WTC11 (cell line): ENCODE measurements around the gene RPS10. TPM values are rescaled to one million over a fixed set of nuclear protein-coding genes. Genes with fewer than 3 reads are reported as not detected.

ENCODE experiments used
- ATAC-seq: fragments of 200-7000 bp; cut with Tn5 transposase; 2 replicates; pipeline ENCODE4 v1.10.0; 2021; ENCODE audit warnings: mild to moderate bottlenecking, moderate library complexity
- CTCF ChIA-PET: fragments of 300-600 bp; sonication (Branson Sonifier 250); formaldehyde crosslinking; loops from one replicate; lab custom pipeline; 2021; ENCODE audit warnings: antibody characterized with exemption; lab: Charles Lee
- POLR2A ChIA-PET: fragments of 350-600 bp; sonication (Branson Sonifier 250); formaldehyde crosslinking; loops from one replicate; lab custom pipeline; 2021; ENCODE audit warnings: antibody characterized with exemption; lab: Charles Lee
- DNase-seq: peaks from one replicate; pipeline ENCODE4 v3.0.0; 2021; ENCODE audit warnings: low spot score
- H3K27ac Mint-ChIP-seq: 2 replicates; pipeline ENCODE4 v1.8.0; 2021; ENCODE audit warnings: mixed read lengths
- H3K27me3 Mint-ChIP-seq: 2 replicates; pipeline ENCODE4 v1.8.0; 2021; ENCODE audit warnings: low read depth, mild to moderate bottlenecking, moderate library complexity, mixed read lengths
- H3K36me3 Mint-ChIP-seq: 2 replicates; pipeline ENCODE4 v1.8.0; 2021; ENCODE audit warnings: mixed read lengths
- H3K4me1 Mint-ChIP-seq: 2 replicates; pipeline ENCODE4 v1.8.0; 2022; ENCODE audit warnings: mixed read lengths
- H3K4me3 Mint-ChIP-seq: 2 replicates; pipeline ENCODE4 v1.8.0; 2021; ENCODE audit warnings: mild to moderate bottlenecking, moderate library complexity, mixed read lengths
- H3K9me3 Mint-ChIP-seq: 2 replicates; pipeline ENCODE4 v1.8.0; 2021; ENCODE audit warnings: mixed read lengths
- ARID4B ChIP-seq: sonication (generic); formaldehyde crosslinking; IDR thresholded peaks from 2 replicates; pipeline ENCODE4 v1.8.0; 2023; ENCODE audit warnings: missing genetic modification reagents, mild to moderate bottlenecking, borderline replicate concordance
- ATF2 ChIP-seq: sonication (generic); formaldehyde crosslinking; IDR thresholded peaks from 2 replicates; pipeline ENCODE4 v1.8.1; 2022; ENCODE audit warnings: low read depth, missing genetic modification reagents, borderline replicate concordance
- E2F1 ChIP-seq: sonication (generic); formaldehyde crosslinking; IDR thresholded peaks from 2 replicates; pipeline ENCODE4 v1.8.0; 2022; ENCODE audit warnings: mild to moderate bottlenecking, missing genetic modification reagents
- ETV6 ChIP-seq: sonication (generic); formaldehyde crosslinking; IDR thresholded peaks from 2 replicates; pipeline ENCODE4 v1.8.1; 2022; ENCODE audit warnings: mild to moderate bottlenecking, missing genetic modification reagents
- FOXP1 ChIP-seq: sonication (generic); formaldehyde crosslinking; IDR thresholded peaks from 2 replicates; pipeline ENCODE4 v1.8.0; 2022; ENCODE audit warnings: missing genetic modification reagents, mild to moderate bottlenecking, moderate library complexity, borderline replicate concordance
- NFATC4 ChIP-seq: fragments of 250-450 bp; sonication (Bioruptor Pico); IDR thresholded peaks from 2 replicates; pipeline ENCODE4 v1.9.0; 2021; ENCODE audit warnings: mild to moderate bottlenecking
- NFYB ChIP-seq: sonication (generic); formaldehyde crosslinking; conservative IDR thresholded peaks from 2 replicates; pipeline ENCODE4 v1.8.0; 2022; ENCODE audit warnings: low read depth, missing genetic modification reagents
- NR1H2 ChIP-seq: sonication (generic); formaldehyde crosslinking; IDR thresholded peaks from 2 replicates; pipeline ENCODE4 v1.9.0; 2021; ENCODE audit warnings: mild to moderate bottlenecking, moderate library complexity, missing genetic modification reagents
- NR3C1 ChIP-seq: sonication (generic); formaldehyde crosslinking; conservative IDR thresholded peaks from 2 replicates; pipeline ENCODE4 v1.8.1; 2023; ENCODE audit warnings: low read depth, mild to moderate bottlenecking, missing genetic modification reagents
- RELA ChIP-seq: sonication (generic); formaldehyde crosslinking; IDR thresholded peaks from 2 replicates; pipeline ENCODE4 v1.8.1; 2022; ENCODE audit warnings: missing genetic modification reagents, mild to moderate bottlenecking, borderline replicate concordance
- RORB ChIP-seq: fragments of 250-450 bp; sonication (Bioruptor Pico); IDR thresholded peaks from 2 replicates; pipeline ENCODE4 v1.9.0; 2021; ENCODE audit warnings: mild to moderate bottlenecking
- TEAD4 ChIP-seq: sonication (generic); formaldehyde crosslinking; IDR thresholded peaks from 2 replicates; pipeline ENCODE4 v1.8.0; 2022; ENCODE audit warnings: mild to moderate bottlenecking, missing genetic modification reagents
- ZNF232 ChIP-seq: sonication (generic); formaldehyde crosslinking; IDR thresholded peaks from 2 replicates; pipeline ENCODE4 v1.8.0; 2022; ENCODE audit warnings: mild to moderate bottlenecking, missing genetic modification reagents
- ZNF396 ChIP-seq: fragments of 250-450 bp; sonication (Bioruptor Pico); IDR thresholded peaks from 2 replicates; pipeline ENCODE4 v1.8.0; 2021; ENCODE audit warnings: mild to moderate bottlenecking, moderate library complexity, borderline replicate concordance
- ZNF671 ChIP-seq: fragments of 250-450 bp; sonication (Bioruptor Pico); IDR thresholded peaks from 2 replicates; pipeline ENCODE4 v1.8.0; 2021; ENCODE audit warnings: mild to moderate bottlenecking
- total RNA-seq: library from RNA; stranded (reverse); gene quantifications from 3 replicates; pipeline ENCODE4 v1.2.3, GENCODE V29; 2021
- TF ChIP-seq, protein P1 (sequence below): fragments of 250-450 bp; sonication (Bioruptor Pico); IDR thresholded peaks from 2 replicates; pipeline ENCODE4 v1.9.0; 2021; ENCODE audit warnings: mild to moderate bottlenecking
- TF ChIP-seq, protein P2 (sequence below): sonication (generic); formaldehyde crosslinking; conservative IDR thresholded peaks from 2 replicates; pipeline ENCODE4 v1.8.1; 2022; ENCODE audit warnings: mild to moderate bottlenecking, missing genetic modification reagents
- TF ChIP-seq, protein P3 (sequence below): sonication (generic); formaldehyde crosslinking; IDR thresholded peaks from 2 replicates; pipeline ENCODE4 v1.8.0; 2023; ENCODE audit warnings: mild to moderate bottlenecking, missing genetic modification reagents
- TF ChIP-seq, protein P4 (sequence below): sonication (generic); formaldehyde crosslinking; IDR thresholded peaks from 2 replicates; pipeline ENCODE4 v1.8.1; 2022; ENCODE audit warnings: mild to moderate bottlenecking, missing genetic modification reagents, moderate library complexity, borderline replicate concordance

The RPS10 gene
- total RNA-seq, 1 experiment from 2014 or later, result 2,184 TPM

GRCh38 chr6:34475238-34475682 lies 49.4 kb upstream of the RPS10 start:
- no peak overlapping the region for H3K27ac Mint-ChIP-seq
- ChIA-PET POLR2A (interaction anchor here (0.5 to 1.1 kb wide), 2 partner anchors 10 to 168 kb away, joined by 3 to 5 read pairs; partner anchors contain the start of gene PACSIN1), CTCF (interaction anchor here (0.6 to 2.8 kb wide), 6 partner anchors 9 to 271 kb away, joined by 3 to 17 read pairs (median 6); partner anchors contain the start of gene PACSIN1)
- peaks cover 4% of the 10 kb centered on the region; the same call in 1 of the 2 replicates for H3K4me1 Mint-ChIP-seq
- H3K27me3 Mint-ChIP-seq, result no peaks in the 10 kb centered on the region; the same call in 1 of the 2 replicates
- peak; percentile 41 for ATAC-seq
- no peak for DNase-seq
- no peak overlapping the region for H3K4me3 Mint-ChIP-seq
- H3K9me3 Mint-ChIP-seq, result peaks cover 14% of the 10 kb centered on the region
- H3K36me3 Mint-ChIP-seq, result peaks cover 11% of the 10 kb centered on the region
- TF ChIP-seq RELA (CRISPR knock-in tag), result no peak
- TF ChIP-seq, protein P1, sequence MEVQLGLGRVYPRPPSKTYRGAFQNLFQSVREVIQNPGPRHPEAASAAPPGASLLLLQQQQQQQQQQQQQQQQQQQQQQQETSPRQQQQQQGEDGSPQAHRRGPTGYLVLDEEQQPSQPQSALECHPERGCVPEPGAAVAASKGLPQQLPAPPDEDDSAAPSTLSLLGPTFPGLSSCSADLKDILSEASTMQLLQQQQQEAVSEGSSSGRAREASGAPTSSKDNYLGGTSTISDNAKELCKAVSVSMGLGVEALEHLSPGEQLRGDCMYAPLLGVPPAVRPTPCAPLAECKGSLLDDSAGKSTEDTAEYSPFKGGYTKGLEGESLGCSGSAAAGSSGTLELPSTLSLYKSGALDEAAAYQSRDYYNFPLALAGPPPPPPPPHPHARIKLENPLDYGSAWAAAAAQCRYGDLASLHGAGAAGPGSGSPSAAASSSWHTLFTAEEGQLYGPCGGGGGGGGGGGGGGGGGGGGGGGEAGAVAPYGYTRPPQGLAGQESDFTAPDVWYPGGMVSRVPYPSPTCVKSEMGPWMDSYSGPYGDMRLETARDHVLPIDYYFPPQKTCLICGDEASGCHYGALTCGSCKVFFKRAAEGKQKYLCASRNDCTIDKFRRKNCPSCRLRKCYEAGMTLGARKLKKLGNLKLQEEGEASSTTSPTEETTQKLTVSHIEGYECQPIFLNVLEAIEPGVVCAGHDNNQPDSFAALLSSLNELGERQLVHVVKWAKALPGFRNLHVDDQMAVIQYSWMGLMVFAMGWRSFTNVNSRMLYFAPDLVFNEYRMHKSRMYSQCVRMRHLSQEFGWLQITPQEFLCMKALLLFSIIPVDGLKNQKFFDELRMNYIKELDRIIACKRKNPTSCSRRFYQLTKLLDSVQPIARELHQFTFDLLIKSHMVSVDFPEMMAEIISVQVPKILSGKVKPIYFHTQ (CRISPR knock-in tag), result no peak
- no peak for TF ChIP-seq RORB (CRISPR knock-in tag)
- TF ChIP-seq, protein P2, sequence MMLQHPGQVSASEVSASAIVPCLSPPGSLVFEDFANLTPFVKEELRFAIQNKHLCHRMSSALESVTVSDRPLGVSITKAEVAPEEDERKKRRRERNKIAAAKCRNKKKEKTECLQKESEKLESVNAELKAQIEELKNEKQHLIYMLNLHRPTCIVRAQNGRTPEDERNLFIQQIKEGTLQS (CRISPR knock-in tag), result no peak
- TF ChIP-seq ZNF232 (CRISPR knock-in tag), result no peak
- TF ChIP-seq NFATC4 (CRISPR knock-in tag), result no peak
- no peak for TF ChIP-seq NFYB (CRISPR knock-in tag)
- no peak for TF ChIP-seq TEAD4 (CRISPR knock-in tag)
- no peak for TF ChIP-seq ARID4B
- TF ChIP-seq, protein P3, sequence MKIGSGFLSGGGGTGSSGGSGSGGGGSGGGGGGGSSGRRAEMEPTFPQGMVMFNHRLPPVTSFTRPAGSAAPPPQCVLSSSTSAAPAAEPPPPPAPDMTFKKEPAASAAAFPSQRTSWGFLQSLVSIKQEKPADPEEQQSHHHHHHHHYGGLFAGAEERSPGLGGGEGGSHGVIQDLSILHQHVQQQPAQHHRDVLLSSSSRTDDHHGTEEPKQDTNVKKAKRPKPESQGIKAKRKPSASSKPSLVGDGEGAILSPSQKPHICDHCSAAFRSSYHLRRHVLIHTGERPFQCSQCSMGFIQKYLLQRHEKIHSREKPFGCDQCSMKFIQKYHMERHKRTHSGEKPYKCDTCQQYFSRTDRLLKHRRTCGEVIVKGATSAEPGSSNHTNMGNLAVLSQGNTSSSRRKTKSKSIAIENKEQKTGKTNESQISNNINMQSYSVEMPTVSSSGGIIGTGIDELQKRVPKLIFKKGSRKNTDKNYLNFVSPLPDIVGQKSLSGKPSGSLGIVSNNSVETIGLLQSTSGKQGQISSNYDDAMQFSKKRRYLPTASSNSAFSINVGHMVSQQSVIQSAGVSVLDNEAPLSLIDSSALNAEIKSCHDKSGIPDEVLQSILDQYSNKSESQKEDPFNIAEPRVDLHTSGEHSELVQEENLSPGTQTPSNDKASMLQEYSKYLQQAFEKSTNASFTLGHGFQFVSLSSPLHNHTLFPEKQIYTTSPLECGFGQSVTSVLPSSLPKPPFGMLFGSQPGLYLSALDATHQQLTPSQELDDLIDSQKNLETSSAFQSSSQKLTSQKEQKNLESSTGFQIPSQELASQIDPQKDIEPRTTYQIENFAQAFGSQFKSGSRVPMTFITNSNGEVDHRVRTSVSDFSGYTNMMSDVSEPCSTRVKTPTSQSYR (CRISPR knock-in tag), result no peak
- TF ChIP-seq, protein P4, sequence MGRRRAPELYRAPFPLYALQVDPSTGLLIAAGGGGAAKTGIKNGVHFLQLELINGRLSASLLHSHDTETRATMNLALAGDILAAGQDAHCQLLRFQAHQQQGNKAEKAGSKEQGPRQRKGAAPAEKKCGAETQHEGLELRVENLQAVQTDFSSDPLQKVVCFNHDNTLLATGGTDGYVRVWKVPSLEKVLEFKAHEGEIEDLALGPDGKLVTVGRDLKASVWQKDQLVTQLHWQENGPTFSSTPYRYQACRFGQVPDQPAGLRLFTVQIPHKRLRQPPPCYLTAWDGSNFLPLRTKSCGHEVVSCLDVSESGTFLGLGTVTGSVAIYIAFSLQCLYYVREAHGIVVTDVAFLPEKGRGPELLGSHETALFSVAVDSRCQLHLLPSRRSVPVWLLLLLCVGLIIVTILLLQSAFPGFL (CRISPR knock-in tag), result no peak
- TF ChIP-seq E2F1, result no peak
- no peak for TF ChIP-seq ZNF396
- no peak for TF ChIP-seq ZNF671 (CRISPR knock-in tag)
- TF ChIP-seq ETV6 (CRISPR knock-in tag), result no peak
- no peak for TF ChIP-seq NR3C1 (CRISPR knock-in tag)
- TF ChIP-seq ATF2 (CRISPR knock-in tag), result no peak
- no peak for TF ChIP-seq FOXP1 (CRISPR knock-in tag)
- TF ChIP-seq NR1H2, result no peak
- TF ChIP-seq, all 79 proteins: peak for 0
